GM10266 (cell line): ENCODE measurements around the gene FAHD1.

Source experiments
- DNase-seq: peaks from one replicate; pipeline ENCODE4 v3.0.0; 2012; ENCODE audit errors: extremely low spot score
- TF ChIP-seq, protein P1 (sequence below): IDR thresholded peaks from 2 replicates; pipeline ENCODE4 v1.5.1; 2012; ENCODE audit warnings: mild to moderate bottlenecking, low read depth; ENCODE audit not compliant: control insufficient read depth, insufficient read depth; ENCODE audit errors: missing control alignments

Gene FAHD1

DNA sequence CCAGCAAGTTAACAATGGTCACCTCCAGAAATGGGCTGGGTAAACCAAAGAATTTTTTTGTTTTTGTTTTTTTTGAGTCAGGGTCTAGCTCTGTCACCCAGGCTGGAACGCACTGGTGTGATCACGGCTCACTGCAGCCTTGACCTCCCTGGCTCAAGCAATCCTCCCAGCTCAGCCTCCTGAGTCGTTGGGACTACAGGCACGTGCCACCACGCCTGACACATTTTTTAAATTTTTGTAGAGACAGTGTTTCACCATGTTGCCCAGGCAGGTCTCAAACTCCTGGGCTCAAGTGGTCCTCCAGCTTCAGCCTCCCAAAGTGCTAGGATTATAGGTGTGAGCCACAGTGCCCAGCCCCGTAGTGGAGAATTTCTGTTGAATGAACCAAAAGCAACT is 46.3 kb upstream of the FAHD1 start:
- TF ChIP-seq, protein P1, sequence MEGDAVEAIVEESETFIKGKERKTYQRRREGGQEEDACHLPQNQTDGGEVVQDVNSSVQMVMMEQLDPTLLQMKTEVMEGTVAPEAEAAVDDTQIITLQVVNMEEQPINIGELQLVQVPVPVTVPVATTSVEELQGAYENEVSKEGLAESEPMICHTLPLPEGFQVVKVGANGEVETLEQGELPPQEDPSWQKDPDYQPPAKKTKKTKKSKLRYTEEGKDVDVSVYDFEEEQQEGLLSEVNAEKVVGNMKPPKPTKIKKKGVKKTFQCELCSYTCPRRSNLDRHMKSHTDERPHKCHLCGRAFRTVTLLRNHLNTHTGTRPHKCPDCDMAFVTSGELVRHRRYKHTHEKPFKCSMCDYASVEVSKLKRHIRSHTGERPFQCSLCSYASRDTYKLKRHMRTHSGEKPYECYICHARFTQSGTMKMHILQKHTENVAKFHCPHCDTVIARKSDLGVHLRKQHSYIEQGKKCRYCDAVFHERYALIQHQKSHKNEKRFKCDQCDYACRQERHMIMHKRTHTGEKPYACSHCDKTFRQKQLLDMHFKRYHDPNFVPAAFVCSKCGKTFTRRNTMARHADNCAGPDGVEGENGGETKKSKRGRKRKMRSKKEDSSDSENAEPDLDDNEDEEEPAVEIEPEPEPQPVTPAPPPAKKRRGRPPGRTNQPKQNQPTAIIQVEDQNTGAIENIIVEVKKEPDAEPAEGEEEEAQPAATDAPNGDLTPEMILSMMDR, result no peak
- DNase-seq, result no peak

DNA sequence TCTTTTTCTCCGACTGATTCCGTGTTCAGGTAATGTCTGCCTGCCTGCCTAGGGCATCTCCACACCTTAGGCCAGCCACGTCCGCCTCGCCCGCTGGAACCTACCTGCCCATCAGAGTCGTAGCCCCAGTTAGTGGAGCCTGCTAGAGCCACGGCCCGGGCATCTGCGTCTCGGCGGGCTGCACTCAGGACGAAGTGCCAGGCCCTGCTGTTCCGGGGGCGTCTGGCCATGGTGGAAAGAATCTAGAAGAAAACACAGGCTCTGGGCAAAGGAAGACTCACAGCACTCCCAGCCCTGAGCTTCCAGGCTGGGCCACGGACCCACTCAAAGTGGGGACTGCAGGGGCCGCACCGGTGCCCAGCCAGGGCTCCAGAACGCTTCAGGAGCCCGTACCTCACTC is 45.8 kb upstream of the FAHD1 start:
- TF ChIP-seq, protein P1, result no peak
- DNase-seq, result no peak

DNA sequence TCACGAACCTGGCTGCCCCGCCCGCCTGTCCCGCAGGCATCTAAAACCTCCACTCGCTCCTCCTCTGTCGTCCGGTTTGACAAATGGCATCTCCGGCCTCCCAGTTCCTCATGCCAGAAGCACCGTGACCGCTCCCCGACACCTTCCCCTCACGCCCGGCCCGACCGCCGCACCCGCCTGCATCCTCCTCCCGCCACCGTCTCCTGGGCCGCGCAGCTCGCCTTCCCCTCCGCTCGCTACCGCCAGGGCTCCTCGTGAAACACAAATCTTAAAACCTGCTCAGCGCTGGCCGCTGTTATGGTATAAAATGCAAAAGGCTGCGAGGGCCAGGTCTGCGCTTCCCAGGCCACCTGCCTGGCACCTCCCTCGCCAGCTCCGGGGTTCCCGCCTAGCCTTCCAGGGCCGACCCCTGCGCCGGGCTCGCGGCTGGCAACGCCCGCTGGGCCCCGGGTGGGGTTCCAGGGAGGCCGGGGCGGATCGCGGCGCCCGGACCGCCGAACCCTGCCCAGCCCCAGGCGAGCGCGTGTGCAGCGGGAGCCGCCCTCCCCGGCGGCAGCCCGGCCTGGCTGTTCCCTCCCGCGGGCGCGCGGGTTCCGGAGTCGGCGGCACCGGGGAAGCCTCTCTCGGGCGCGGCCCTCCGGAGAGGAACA is 45.1 kb upstream of the FAHD1 start:
- no peak for DNase-seq
- TF ChIP-seq, protein P1, result no peak

DNA sequence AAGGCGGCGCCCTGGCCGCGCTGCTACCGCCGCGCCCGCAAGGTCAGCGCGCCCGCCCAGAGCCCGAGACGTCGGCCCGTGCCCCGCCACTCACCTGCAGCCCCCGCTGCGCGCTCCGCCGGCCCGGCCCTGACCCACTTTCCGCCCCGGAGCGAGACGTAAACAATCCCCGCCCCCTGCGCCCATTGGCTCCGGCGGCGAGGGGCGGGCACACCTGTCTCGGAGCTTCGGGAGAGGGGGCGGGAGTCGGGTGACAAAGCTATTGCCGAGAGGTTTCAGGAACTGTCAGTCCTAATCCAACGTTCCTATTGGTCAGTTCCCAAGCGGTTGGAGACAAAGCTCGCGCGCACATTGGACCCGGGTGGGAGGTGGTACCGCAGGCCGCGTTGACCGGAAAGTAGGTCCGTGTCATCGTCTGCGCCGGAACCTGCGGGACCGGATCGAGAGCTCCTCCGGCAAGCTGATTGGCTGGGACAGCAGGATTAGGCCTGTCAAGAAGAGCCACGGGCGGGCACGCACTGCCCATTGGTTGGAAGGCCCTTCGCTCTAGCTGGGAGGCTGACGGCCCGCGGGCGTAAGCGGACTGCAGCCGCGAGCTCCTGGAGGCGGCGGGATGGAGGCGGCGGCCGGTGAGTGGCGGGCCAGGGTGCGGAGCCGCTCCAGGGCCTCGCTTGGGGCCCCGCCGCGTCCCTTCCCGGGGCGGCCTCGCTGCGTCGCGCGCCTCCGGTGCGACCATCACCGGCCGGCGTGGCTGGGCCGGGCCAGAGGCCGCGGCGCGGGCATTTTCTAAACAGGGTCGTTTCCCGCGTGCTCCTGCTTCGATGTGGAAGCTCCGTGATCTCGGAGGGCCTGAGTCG is 44.4 kb upstream of the FAHD1 start, which contains the start of the genes NUBP2 and SPSB3:
TSS of gene NUBP2 (plus strand) at position 553 of the 857 bp plus-strand sequence. CDS start at position 614, 61 bp downstream.
TSS of gene SPSB3 (minus strand) at position 164 of the 857 bp plus-strand sequence. CDS start 1,088 bp downstream, outside the sequence.
- TF ChIP-seq, protein P1, result no peak
- DNase-seq, result peak; percentile 100

DNA sequence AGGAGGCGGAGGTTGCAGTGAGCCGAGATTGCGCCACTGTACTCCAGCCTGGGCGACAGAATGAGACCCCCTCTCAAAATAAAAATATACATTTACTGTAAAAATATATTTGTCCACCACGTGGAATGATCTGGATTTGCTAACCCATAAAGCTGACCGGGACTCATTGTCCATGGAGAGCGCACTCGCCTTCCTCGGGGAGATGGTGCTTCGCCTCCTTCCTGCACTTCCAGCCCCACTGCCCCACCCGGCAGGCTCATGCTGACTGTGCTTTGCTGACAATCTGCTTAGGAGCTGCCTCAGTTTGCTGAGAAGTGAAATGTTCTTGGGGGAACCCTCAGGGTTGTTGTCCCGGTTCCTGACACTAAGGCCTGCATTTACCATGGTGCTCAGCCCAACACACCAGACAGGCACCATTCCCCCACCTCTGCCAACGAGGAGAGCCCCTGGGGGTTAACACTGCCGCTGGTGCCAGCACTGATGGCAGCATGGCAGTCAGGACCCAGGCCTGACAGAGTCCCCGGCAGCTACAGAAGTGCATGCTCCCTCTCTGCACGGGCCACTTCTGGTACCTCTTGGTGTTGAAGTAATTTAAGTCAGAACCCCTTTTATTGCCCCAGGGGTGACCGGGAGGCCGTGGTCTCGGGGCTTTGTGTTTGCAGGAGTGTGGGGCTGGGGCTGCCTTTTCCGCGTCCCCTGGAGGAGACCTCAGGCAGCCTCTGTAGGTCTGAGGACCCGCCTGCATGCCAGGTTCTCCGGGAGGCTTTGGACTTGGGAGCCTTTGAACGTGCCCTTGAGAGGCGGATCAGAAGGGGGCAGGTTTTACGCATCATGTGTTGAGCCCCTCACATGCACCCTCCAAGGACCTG is 41.8 kb upstream of the FAHD1 start:
- no peak for DNase-seq
- TF ChIP-seq, protein P1, result no peak

DNA sequence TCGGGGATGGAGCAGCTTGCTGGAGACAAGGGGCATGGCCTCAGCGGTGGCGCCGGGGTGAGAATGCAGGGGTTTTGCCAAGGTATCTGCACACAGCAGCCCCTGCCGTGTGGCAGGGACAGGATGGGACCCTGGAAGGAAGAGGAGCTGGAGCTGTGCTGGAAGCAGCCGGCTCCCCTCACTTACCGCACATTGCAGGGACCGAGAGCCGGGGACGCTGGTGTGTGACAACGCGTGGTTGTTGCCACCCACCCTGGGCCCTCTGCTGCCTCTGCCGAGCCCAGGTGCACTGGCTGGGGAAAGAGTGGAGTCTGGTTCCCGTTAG is 41.2 kb upstream of the FAHD1 start:
- TF ChIP-seq, protein P1, result no peak
- DNase-seq, result no peak
